ENCODE data around the gene DNAAF5. TPM values are rescaled to one million over a fixed set of nuclear protein-coding genes. Genes with fewer than 3 reads are reported as not detected.
"Not testable (repeated sequence)": the region's sequence is repeated elsewhere in the genome, so short reads cannot be mapped to it uniquely, and the experiment has no call there.

DNAAF5 gene
- total and polyA plus RNA-seq, 7 experiments from 2014 or later: 4.0 to 25.7 (median 13.4) TPM

DNA sequence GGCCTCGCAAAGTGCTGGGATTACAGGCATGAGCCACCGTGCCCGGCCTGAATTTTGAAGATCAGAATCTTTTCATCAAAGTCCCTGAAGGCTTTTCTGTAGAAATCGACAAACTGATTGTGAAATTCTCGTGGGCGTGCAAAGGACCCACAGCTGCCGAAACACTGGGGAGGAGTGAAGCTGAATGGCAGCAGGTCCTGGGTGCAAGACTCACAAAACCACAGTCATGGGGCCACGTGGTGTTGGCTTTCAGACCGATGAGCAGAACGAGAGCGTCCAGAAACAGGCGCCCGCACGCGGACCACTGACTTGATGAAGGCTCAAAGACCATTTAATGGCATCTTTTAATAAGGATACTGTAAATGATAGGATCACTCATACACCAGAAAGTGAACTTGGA, 25.3 kb downstream of the DNAAF5 start:
- Mint-ChIP-seq H3K4me3 (no peak overlapping the region), H3K27ac (no peak overlapping the region), H3K9me3 (no peaks in the 10 kb centered on the region), H3K27me3 (no peaks in the 10 kb centered on the region), H3K36me3 (peaks cover 0 to 44% (median 7%) of the 10 kb centered on the region in 5 donors), H3K4me1 (peaks cover 0 to 7% (median 0%) of the 10 kb centered on the region in 7 donors)
- ChIA-PET CTCF (no interaction called here), POLR2A (no interaction called here)
- H3K9me3 ChIP-seq (ENCODE audit: control insufficient read depth in 2 of 3, low read length in 3 of 3): no peaks in the 10 kb centered on the region
- no peak overlapping the region for H3K4me3 ChIP-seq (ENCODE audit: low read length)
- ATAC-seq (no peak), DNase-seq (no peak)
- H3K27ac ChIP-seq (ENCODE audit: low read depth, low read length): no peak overlapping the region
- H3K36me3 ChIP-seq (ENCODE audit: control insufficient read depth in 2 of 3, insufficient read depth in 3 of 3, low read length in 3 of 3): peaks cover 0 to 34% (median 0%) of the 10 kb centered on the region in 3 experiments
- H3K4me1 ChIP-seq (ENCODE audit: control insufficient read depth in 2 of 2, insufficient read depth in 2 of 2, low read length in 2 of 2): no peaks in the 10 kb centered on the region
- no peaks in the 10 kb centered on the region for H3K27me3 ChIP-seq (ENCODE audit: control insufficient read depth in 2 of 2, insufficient read depth in 2 of 2, low read length in 2 of 2)
- intact Hi-C loops (cut with micrococcal nuclease): no loop called here

DNA sequence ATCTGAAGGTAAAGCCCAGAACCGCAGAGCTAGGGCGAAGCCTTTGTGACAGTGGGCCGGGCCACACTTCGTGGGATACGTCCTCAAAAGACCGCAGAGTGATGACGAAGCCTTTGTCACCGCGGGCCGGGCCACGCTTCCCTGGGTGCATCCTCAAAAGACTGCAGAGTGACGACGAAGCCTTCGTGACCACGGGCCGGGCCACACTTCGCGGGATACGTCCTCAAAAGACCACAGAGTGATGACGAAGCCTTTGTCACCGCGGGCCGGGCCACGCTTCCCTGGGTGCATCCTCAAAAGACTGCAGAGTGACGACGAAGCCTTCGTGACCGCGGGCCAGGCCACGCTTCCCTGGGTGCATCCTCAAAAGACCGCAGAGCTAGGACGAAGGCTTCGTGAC, 25.8 kb downstream of the DNAAF5 start:
- intact Hi-C loops (cut with micrococcal nuclease); DNase-seq; H3K9me3 Mint-ChIP-seq; H3K4me1 ChIP-seq (ENCODE audit: control insufficient read depth in 2 of 2, insufficient read depth in 2 of 2, low read length in 2 of 2); H3K27ac Mint-ChIP-seq; H3K4me3 ChIP-seq (ENCODE audit: low read length); H3K9me3 ChIP-seq (ENCODE audit: control insufficient read depth in 2 of 3, low read length in 3 of 3); H3K27me3 ChIP-seq (ENCODE audit: control insufficient read depth in 2 of 2, insufficient read depth in 2 of 2, low read length in 2 of 2); ATAC-seq; H3K27ac ChIP-seq (ENCODE audit: low read depth, low read length); H3K4me3 Mint-ChIP-seq; POLR2A ChIA-PET; H3K4me1 Mint-ChIP-seq; H3K27me3 Mint-ChIP-seq; CTCF ChIA-PET: not testable (repeated sequence)
- H3K36me3 ChIP-seq (ENCODE audit: control insufficient read depth in 2 of 3, insufficient read depth in 3 of 3, low read length in 3 of 3): peaks cover 0 to 37% (median 3%) of the 10 kb centered on the region in 3 experiments
- H3K36me3 Mint-ChIP-seq: peaks cover 0 to 44% (median 7%) of the 10 kb centered on the region in 5 donors

DNA sequence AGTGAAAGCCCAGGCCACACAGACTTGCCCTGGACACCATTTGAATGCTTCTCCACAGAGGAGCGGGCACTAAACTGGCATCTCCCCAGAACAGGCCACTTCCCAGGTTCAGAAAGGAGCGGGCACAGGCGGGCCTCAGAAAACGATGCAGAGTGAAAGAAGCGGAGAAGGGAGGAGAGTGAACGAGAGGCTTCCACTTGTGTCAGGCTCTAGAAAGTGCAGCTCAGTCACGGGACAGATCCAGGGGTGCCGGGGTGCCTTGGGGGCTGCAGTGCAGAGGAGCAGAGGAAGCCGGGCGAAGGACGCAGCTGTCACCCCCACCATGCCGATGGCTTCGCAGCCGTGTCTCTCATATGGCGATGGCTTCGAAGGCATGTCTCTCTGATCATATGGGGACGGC, 26.7 kb downstream of the DNAAF5 start:
- no peaks in the 10 kb centered on the region for H3K9me3 ChIP-seq (ENCODE audit: control insufficient read depth in 2 of 3, low read length in 3 of 3)
- H3K4me3 Mint-ChIP-seq: no peak overlapping the region
- H3K36me3 Mint-ChIP-seq: peaks cover 0 to 53% (median 7%) of the 10 kb centered on the region in 5 donors
- H3K4me3 ChIP-seq (ENCODE audit: low read length): no peak overlapping the region
- no peak overlapping the region for H3K27ac Mint-ChIP-seq
- DNase-seq (no peak), ATAC-seq (no peak)
- intact Hi-C loops (cut with micrococcal nuclease): no loop called here
- H3K9me3 Mint-ChIP-seq: no peaks in the 10 kb centered on the region
- H3K36me3 ChIP-seq (ENCODE audit: control insufficient read depth in 2 of 3, insufficient read depth in 3 of 3, low read length in 3 of 3): peaks cover 0 to 47% (median 7%) of the 10 kb centered on the region in 3 experiments
- H3K4me1 Mint-ChIP-seq: peaks cover 0 to 7% (median 0%) of the 10 kb centered on the region in 7 donors
- no peak overlapping the region for H3K27ac ChIP-seq (ENCODE audit: low read depth, low read length)
- no peaks in the 10 kb centered on the region for H3K4me1 ChIP-seq (ENCODE audit: control insufficient read depth in 2 of 2, insufficient read depth in 2 of 2, low read length in 2 of 2)
- ChIA-PET POLR2A (no interaction called here), CTCF (no interaction called here)
- H3K27me3 Mint-ChIP-seq: no peaks in the 10 kb centered on the region
- H3K27me3 ChIP-seq (ENCODE audit: control insufficient read depth in 2 of 2, insufficient read depth in 2 of 2, low read length in 2 of 2): no peaks in the 10 kb centered on the region

DNA sequence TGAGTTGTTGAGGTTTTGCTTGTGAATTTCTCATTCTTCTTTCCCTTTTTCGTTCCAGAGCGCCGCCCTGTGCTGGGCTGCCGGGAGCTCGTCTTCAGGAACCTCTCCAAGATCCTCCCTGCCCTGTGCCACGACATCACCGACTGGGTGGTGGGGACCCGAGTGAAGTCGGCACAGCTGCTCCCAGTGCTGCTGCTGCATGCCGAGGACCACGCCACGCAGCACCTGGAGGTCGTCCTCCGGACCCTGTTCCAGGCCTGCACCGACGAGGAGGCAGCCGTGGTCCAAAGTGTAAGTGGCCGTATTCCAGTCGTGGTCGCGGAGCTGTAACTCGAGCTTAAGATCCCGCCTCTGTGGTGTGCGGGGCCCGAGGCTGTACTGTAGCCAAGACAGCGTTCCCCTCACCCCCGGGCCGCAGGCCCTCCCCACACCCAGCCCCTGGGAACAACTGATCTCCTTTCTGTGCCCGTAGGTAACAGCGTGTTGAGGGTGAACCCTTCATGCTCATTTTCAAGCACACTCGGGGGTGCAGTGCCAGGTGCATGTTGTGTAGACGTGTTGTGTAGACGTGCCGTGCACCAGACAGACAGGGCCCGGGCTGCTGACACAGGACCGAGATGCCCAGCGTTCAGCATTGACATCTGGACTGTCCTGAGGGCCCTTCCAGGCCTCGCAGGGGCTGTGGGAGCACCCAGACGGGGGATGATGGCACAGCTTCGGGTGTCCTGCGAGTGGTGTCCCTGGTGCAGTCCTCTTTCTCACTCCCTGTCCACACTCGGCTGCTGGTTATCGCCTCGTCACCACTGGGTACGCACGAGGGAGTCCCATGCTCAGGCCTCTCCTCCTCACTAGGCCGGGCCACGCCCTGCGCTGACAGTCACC, 28.3 kb downstream of the DNAAF5 start:
- peaks cover 2 to 55% (median 14%) of the 10 kb centered on the region in 5 donors for H3K36me3 Mint-ChIP-seq
- intact Hi-C loops (cut with micrococcal nuclease): no loop called here
- peaks cover 0 to 7% (median 0%) of the 10 kb centered on the region in 7 donors for H3K4me1 Mint-ChIP-seq
- Histone ChIP-seq H3K4me3 (ENCODE audit: low read length) (no peak overlapping the region), H3K9me3 (ENCODE audit: control insufficient read depth in 2 of 3, low read length in 3 of 3) (no peaks in the 10 kb centered on the region), H3K27ac (ENCODE audit: low read depth, low read length) (no peak overlapping the region), H3K27me3 (ENCODE audit: control insufficient read depth in 2 of 2, insufficient read depth in 2 of 2, low read length in 2 of 2) (no peaks in the 10 kb centered on the region), H3K36me3 (ENCODE audit: control insufficient read depth in 2 of 3, insufficient read depth in 3 of 3, low read length in 3 of 3) (peaks cover 0 to 58% (median 7%) of the 10 kb centered on the region in 3 experiments), H3K4me1 (ENCODE audit: control insufficient read depth in 2 of 2, insufficient read depth in 2 of 2, low read length in 2 of 2) (no peaks in the 10 kb centered on the region)
- H3K4me3 Mint-ChIP-seq: no peak overlapping the region
- H3K9me3 Mint-ChIP-seq: no peaks in the 10 kb centered on the region
- DNase-seq (no peak), ATAC-seq (no peak)
- no peak overlapping the region for H3K27ac Mint-ChIP-seq
- ChIA-PET POLR2A (no interaction called here), CTCF (no interaction called here)
- H3K27me3 Mint-ChIP-seq: no peaks in the 10 kb centered on the region

DNA sequence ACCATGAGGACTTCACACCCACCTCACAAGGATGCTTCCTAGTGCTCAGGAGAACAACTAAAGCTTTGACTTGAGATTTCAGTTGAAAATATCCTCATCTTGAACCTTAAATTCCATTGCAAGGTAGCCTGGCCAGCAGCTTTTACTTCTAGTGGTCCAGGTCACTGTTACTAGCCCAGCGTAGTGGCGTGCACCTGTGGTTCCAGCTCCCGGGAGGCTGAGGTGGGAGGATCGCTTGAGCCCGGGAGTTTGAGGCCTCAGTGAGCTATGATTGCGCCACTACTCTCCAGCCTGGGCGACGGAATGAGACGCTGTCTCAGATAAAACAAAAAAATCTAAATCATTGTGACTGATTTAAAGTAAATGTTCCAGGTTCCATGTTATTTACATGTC, 28.9 kb downstream of the DNAAF5 start:
- Mint-ChIP-seq H3K27ac (no peak overlapping the region), H3K36me3 (peaks cover 2 to 58% (median 17%) of the 10 kb centered on the region in 5 donors), H3K4me1 (peaks cover 0 to 7% (median 0%) of the 10 kb centered on the region in 7 donors), H3K27me3 (no peaks in the 10 kb centered on the region), H3K9me3 (no peaks in the 10 kb centered on the region), H3K4me3 (no peak overlapping the region)
- Histone ChIP-seq H3K27ac (ENCODE audit: low read depth, low read length) (no peak overlapping the region), H3K9me3 (ENCODE audit: control insufficient read depth in 2 of 3, low read length in 3 of 3) (no peaks in the 10 kb centered on the region), H3K4me1 (ENCODE audit: control insufficient read depth in 2 of 2, insufficient read depth in 2 of 2, low read length in 2 of 2) (no peaks in the 10 kb centered on the region), H3K27me3 (ENCODE audit: control insufficient read depth in 2 of 2, insufficient read depth in 2 of 2, low read length in 2 of 2) (no peaks in the 10 kb centered on the region), H3K36me3 (ENCODE audit: control insufficient read depth in 2 of 3, insufficient read depth in 3 of 3, low read length in 3 of 3) (peaks cover 0 to 63% (median 7%) of the 10 kb centered on the region in 3 experiments), H3K4me3 (ENCODE audit: low read length) (no peak overlapping the region)
- intact Hi-C loops (cut with micrococcal nuclease): no loop called here
- ChIA-PET CTCF (no interaction called here), POLR2A (no interaction called here)
- DNase-seq (no peak), ATAC-seq (no peak)

DNA sequence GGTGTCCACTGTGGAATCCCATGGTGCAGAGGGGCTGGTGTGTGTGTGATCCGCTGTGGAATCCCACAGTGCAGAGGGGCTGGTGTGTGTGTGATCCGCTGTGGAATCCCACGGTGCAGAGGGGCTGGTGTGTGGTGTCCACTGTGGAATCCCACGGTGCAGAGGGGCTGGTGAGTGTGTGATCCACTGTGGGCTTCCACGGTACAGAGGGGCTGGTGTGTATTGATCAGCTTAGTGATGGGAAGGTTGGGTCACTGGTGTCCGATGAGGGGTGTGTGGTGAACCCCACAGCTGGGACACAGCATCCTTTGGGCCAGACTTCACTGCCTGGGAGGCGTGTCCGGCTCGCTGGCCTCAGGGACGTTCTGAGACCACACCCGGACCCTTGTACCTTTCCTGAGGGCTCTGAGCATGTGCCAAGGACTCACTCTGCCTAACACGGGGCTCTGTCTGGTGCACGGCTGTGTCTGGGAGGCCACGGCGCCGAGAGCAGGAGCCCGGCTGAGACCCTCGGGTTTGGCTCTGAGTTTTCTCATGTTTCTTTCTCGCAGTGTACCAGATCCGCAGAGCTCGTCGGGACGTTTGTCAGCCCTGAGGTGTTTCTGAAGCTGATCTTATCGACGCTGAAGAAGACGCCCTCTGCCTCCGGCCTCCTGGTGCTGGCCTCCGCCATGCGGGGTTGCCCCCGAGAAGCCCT, 29.9 kb downstream of the DNAAF5 start:
- H3K4me3 Mint-ChIP-seq: no peak overlapping the region
- no peaks in the 10 kb centered on the region for H3K4me1 ChIP-seq (ENCODE audit: control insufficient read depth in 2 of 2, insufficient read depth in 2 of 2, low read length in 2 of 2)
- DNase-seq: no peak
- CTCF ChIA-PET: no interaction called here
- no peaks in the 10 kb centered on the region for H3K27me3 ChIP-seq (ENCODE audit: control insufficient read depth in 2 of 2, insufficient read depth in 2 of 2, low read length in 2 of 2)
- no peak overlapping the region for H3K4me3 ChIP-seq (ENCODE audit: low read length)
- H3K36me3 Mint-ChIP-seq: peaks cover 2 to 61% (median 17%) of the 10 kb centered on the region in 5 donors
- intact Hi-C loops (cut with micrococcal nuclease): no loop called here
- H3K27me3 Mint-ChIP-seq: no peaks in the 10 kb centered on the region
- POLR2A ChIA-PET: no interaction called here
- H3K36me3 ChIP-seq (ENCODE audit: control insufficient read depth in 2 of 3, insufficient read depth in 3 of 3, low read length in 3 of 3): peaks cover 0 to 73% (median 7%) of the 10 kb centered on the region in 3 experiments
- H3K27ac ChIP-seq (ENCODE audit: low read depth, low read length): no peak overlapping the region
- no peaks in the 10 kb centered on the region for H3K9me3 Mint-ChIP-seq
- no peak overlapping the region for H3K27ac Mint-ChIP-seq
- H3K9me3 ChIP-seq (ENCODE audit: control insufficient read depth in 2 of 3, low read length in 3 of 3): no peaks in the 10 kb centered on the region
- ATAC-seq: no peak
- H3K4me1 Mint-ChIP-seq: peaks cover 0 to 7% (median 0%) of the 10 kb centered on the region in 7 donors
